ENCODE results near the gene ITIH3. TPM values are rescaled to one million over a fixed set of nuclear protein-coding genes. Genes with fewer than 3 reads are reported as not detected.

Gene ITIH3
- total RNA-seq, 6 experiments from 2014 or later = 742 to 1,822 (median 982) TPM

DNA sequence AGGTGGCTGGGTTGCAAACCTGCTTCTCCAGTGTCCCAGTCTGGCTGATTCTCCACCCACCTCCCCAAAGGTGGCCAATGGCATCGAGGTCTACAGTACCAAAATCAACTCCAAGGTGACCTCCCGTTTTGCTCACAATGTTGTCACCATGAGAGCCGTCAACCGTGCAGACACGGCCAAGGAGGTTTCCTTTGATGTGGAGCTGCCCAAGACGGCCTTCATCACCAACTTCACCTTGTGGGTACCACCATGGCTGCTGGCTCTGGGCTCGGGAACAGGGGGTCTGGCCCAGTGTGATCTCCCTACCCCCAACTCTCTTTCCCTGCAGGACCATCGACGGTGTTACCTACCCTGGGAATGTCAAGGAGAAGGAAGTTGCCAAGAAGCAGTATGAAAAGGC is 1.8 kb downstream of the ITIH3 start:
- H3K4me1 ChIP-seq = peaks cover 2 to 77% (median 36%) of the 10 kb centered on the region in 4 donors
- WGBS (ENCODE audit: insufficient coverage, low coverage, low lambda C conversion rate, missing lambda C conversion rate) = no CpG with 5 or more reads among the region's 9 CpGs
- no peak for ATAC-seq
- intact Hi-C loops (cut with DNase I) = no loop called here
- no peaks in the 10 kb centered on the region for H3K27me3 ChIP-seq
- H3K36me3 ChIP-seq = peaks cover 0 to 56% (median 29%) of the 10 kb centered on the region in 4 donors
- DNase-seq = no peak
- no peak for TF ChIP-seq POLR2A (IDR thresholded peaks at IDR 0.05)
- TF ChIP-seq, protein P1, sequence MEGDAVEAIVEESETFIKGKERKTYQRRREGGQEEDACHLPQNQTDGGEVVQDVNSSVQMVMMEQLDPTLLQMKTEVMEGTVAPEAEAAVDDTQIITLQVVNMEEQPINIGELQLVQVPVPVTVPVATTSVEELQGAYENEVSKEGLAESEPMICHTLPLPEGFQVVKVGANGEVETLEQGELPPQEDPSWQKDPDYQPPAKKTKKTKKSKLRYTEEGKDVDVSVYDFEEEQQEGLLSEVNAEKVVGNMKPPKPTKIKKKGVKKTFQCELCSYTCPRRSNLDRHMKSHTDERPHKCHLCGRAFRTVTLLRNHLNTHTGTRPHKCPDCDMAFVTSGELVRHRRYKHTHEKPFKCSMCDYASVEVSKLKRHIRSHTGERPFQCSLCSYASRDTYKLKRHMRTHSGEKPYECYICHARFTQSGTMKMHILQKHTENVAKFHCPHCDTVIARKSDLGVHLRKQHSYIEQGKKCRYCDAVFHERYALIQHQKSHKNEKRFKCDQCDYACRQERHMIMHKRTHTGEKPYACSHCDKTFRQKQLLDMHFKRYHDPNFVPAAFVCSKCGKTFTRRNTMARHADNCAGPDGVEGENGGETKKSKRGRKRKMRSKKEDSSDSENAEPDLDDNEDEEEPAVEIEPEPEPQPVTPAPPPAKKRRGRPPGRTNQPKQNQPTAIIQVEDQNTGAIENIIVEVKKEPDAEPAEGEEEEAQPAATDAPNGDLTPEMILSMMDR (IDR thresholded peaks at IDR 0.05) = no peak
- peak overlapping the region in 1 of 3 donors; percentile 70 for H3K4me3 ChIP-seq
- no peaks in the 10 kb centered on the region for H3K9me3 ChIP-seq
- peak overlapping the region in 1 of 3 donors; percentile 90 for H3K27ac ChIP-seq

DNA sequence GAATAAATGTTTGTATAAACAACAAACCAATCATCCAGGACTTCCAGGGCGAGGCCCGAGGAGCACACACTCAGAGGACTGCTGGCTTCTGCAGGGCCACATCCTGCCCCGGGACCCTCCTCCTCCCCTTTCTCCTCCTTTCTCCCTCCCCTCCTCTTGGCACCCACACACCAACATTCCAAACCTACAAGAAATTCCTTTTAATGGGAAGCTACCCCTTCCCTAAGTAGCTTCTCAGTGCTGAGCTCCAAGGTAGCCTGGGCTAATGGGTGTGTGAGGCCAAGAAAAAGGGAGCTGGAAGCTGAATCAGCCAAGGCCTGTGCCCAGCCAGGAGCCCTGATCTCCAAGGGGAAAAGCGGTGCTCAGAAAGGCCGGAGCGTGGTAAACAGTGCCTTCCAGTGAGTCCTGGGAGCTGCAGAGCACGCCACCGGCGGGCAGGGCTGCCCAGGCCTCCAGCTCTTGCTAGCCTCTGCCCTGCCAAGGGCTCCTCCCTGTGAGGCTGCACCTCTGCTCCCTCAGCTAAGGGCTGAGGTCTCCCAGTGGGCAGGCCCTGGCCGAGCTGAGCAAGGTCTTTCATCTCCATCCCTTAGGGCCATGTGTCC is 3.9 kb downstream of the ITIH3 start:
- Histone ChIP-seq H3K36me3 (peaks cover 0 to 72% (median 38%) of the 10 kb centered on the region in 4 donors), H3K27ac (no peak overlapping the region), H3K4me1 (peaks cover 2 to 56% (median 25%) of the 10 kb centered on the region in 4 donors), H3K27me3 (no peaks in the 10 kb centered on the region), H3K9me3 (no peaks in the 10 kb centered on the region), H3K4me3 (no peak overlapping the region)
- no peak for TF ChIP-seq POLR2A (IDR thresholded peaks at IDR 0.05)
- TF ChIP-seq, protein P1 (IDR thresholded peaks at IDR 0.05) = no peak
- no CpG with 5 or more reads among the region's 10 CpGs for WGBS (ENCODE audit: insufficient coverage, low coverage, low lambda C conversion rate, missing lambda C conversion rate)
- ATAC-seq (peak in 1 of 4 donors; percentile 0), DNase-seq (no peak)
- intact Hi-C loops (cut with DNase I) = no loop called here

DNA sequence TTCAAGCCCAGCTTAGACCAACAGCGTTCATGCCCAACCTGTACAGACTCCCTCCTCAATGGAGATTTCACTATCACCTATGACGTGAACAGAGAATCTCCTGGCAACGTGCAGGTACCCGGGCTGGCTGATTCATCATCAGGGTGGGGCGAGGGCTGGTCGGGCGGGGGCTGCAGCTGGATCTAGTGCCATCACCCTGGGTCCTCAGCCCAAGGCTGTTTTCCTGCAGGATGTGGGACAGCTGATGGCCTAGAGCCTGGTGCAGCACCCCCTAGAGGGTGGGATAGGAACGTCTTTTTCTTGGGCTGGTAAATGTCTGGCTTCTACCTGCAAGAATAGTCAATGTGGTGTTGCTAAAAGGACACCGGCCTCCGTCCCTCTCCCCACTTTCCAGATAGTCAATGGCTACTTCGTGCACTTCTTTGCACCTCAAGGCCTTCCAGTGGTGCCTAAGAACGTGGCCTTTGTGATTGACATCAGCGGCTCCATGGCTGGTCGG is 4.4 kb downstream of the ITIH3 start:
- 55% methylated on average over 4 of the region's 14 CpGs for WGBS (ENCODE audit: insufficient coverage, low coverage, low lambda C conversion rate, missing lambda C conversion rate)
- Histone ChIP-seq H3K27ac (no peak overlapping the region), H3K4me1 (peaks cover 0 to 51% (median 21%) of the 10 kb centered on the region in 4 donors), H3K9me3 (no peaks in the 10 kb centered on the region), H3K4me3 (no peak overlapping the region), H3K36me3 (peaks cover 0 to 77% (median 42%) of the 10 kb centered on the region in 4 donors), H3K27me3 (no peaks in the 10 kb centered on the region)
- ATAC-seq (peak in 2 of 4 donors; percentile 6), DNase-seq (no peak)
- intact Hi-C loops (cut with DNase I) = no loop called here
- TF ChIP-seq, protein P1 (IDR thresholded peaks at IDR 0.05) = peak; percentile 31 to 61 (median 46)
- TF ChIP-seq POLR2A (IDR thresholded peaks at IDR 0.05) = peak; percentile 15

DNA sequence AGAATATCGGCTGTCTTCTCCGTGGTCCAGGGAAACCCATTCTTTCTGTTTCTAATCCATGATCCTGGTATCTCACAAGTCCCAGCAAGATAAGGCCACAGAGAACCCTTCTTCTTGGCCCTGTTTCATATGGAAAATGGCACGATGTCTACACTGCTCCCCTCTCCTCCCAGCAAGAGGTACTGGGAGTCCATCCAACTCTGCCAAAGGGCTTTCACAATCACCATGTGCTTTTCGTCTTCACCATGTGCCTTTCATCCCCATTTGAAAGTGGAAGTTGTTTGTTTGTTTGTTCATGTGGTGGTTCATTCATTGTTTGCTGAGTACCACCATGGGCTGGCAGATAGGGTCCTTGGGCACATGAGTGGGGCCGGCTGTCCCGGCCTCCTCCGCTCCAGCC is 5.5 kb downstream of the ITIH3 start:
- no peaks in the 10 kb centered on the region for H3K27me3 ChIP-seq
- peak overlapping the region in 1 of 3 donors; percentile 37 for H3K27ac ChIP-seq
- H3K4me1 ChIP-seq = peaks cover 0 to 48% (median 18%) of the 10 kb centered on the region in 4 donors
- WGBS (ENCODE audit: insufficient coverage, low coverage, low lambda C conversion rate, missing lambda C conversion rate) = 68% methylated on average over 5 of the region's 7 CpGs
- intact Hi-C loops (cut with DNase I) = loop anchor here in 1 of 2 donors (10.0 kb wide), 1 partner anchor 55 kb away; no protein-coding TSS in a partner anchor
- no peaks in the 10 kb centered on the region for H3K9me3 ChIP-seq
- TF ChIP-seq, protein P1 (IDR thresholded peaks at IDR 0.05) = no peak
- peak; percentile 10 for TF ChIP-seq POLR2A (IDR thresholded peaks at IDR 0.05)
- no peak for DNase-seq
- no peak overlapping the region for H3K4me3 ChIP-seq
- peaks cover 9 to 88% (median 47%) of the 10 kb centered on the region in 4 donors for H3K36me3 ChIP-seq
- peak in 3 of 4 donors; percentile 0 to 32 (median 21) for ATAC-seq
